ENCODE measurements around the gene GALNT5. TPM values are rescaled to one million over a fixed set of nuclear protein-coding genes. Genes with fewer than 3 reads are reported as not detected.
A peak's percentile ranks its signal among the peaks of the same experiment; 100 is the strongest.

Gene GALNT5
- total and polyA plus RNA-seq, 2 donors (not counting 1 experiment from before 2014, with no cell fraction given): 63.7 to 199 TPM

DNA sequence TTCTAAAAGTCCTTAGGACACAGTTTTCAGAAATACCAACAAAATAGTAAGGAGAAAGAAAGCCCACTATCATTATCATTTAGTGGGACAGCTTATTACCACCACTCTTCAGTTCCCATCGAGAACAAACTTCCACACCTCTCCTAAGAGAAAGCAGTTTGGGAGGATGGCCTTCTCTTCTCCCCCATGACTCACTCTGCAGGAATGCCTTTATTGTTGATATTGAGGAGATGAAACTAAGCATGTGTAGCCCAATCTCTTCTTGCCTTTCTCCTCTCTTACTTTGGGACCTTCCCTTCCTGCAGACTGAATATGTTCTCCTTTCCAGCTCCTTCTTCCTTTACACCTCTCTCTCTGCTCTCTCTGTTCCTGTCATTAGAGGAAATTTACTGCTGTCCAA, 98.1 kb downstream of the GALNT5 start:
- Histone ChIP-seq H4K20me1 (ENCODE audit: control insufficient read depth, extremely low read depth, insufficient read depth, low read length) (no peaks in the 10 kb centered on the region), H3K27me3 (ENCODE audit: control insufficient read depth, insufficient read depth, low read length) (no peaks in the 10 kb centered on the region), H3K4me2 (ENCODE audit: extremely low read depth, insufficient read depth, low read length) (no peak overlapping the region), H3K27ac (ENCODE audit: insufficient read depth, low read length) (no peak overlapping the region), H3K4me1 (ENCODE audit: control insufficient read depth, extremely low read depth, insufficient read depth, low read length) (no peaks in the 10 kb centered on the region), H2AFZ (ENCODE audit: low read length) (no peak overlapping the region), H3K79me2 (ENCODE audit: control insufficient read depth, insufficient read depth, low read length) (no peaks in the 10 kb centered on the region), H3K36me3 (ENCODE audit: control insufficient read depth, insufficient read depth, low read length) (no peaks in the 10 kb centered on the region), H3K9ac (ENCODE audit: insufficient read depth, low read length) (no peak overlapping the region), H3K4me3 (replicated peaks in 1 of 4; ENCODE audit: control extremely low read depth in 1 of 4, insufficient read depth in 1 of 4, low read depth in 3 of 4, low read length in 4 of 4) (no peak overlapping the region), H3K9me3 (ENCODE audit: control insufficient read depth, insufficient read depth, low read depth, low read length) (no peaks in the 10 kb centered on the region)
- peak; percentile 3 to 17 for DNase-seq (ENCODE audit: low read depth in 2 of 2)
- no peak for TF ChIP-seq EZH2 (IDR thresholded peaks at IDR 0.05; ENCODE audit: low read length, missing control alignments)
- TF ChIP-seq, protein P1, sequence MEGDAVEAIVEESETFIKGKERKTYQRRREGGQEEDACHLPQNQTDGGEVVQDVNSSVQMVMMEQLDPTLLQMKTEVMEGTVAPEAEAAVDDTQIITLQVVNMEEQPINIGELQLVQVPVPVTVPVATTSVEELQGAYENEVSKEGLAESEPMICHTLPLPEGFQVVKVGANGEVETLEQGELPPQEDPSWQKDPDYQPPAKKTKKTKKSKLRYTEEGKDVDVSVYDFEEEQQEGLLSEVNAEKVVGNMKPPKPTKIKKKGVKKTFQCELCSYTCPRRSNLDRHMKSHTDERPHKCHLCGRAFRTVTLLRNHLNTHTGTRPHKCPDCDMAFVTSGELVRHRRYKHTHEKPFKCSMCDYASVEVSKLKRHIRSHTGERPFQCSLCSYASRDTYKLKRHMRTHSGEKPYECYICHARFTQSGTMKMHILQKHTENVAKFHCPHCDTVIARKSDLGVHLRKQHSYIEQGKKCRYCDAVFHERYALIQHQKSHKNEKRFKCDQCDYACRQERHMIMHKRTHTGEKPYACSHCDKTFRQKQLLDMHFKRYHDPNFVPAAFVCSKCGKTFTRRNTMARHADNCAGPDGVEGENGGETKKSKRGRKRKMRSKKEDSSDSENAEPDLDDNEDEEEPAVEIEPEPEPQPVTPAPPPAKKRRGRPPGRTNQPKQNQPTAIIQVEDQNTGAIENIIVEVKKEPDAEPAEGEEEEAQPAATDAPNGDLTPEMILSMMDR (conservative IDR thresholded peaks at IDR 0.05 in 1 of 2, IDR thresholded peaks at IDR 0.05 in 1 of 2; ENCODE audit: low read depth in 1 of 2, low read length in 2 of 2): no peak

DNA sequence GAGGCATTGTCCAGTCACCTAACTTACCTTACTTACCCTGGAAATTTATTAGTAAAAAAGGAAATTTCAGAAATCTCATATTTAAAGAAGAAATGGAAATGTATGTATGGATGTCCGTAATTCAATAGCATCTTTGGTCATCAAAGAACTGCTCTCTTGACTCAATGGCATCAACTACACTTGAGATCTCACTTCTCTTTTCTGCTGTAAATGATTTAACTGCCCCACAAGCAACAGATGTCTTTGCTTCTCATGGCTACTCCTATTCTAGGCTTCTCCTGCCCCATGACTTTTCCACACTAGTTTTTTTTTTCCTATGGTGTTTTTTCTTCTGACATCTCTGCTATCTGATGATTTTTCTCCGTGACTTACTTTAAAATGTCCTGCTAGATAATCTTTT, 102.1 kb downstream of the GALNT5 start:
- H3K27ac ChIP-seq (ENCODE audit: insufficient read depth, low read length): no peak overlapping the region
- TF ChIP-seq EZH2 (IDR thresholded peaks at IDR 0.05; ENCODE audit: low read length, missing control alignments): no peak
- TF ChIP-seq, protein P1 (conservative IDR thresholded peaks at IDR 0.05 in 1 of 2, IDR thresholded peaks at IDR 0.05 in 1 of 2; ENCODE audit: low read depth in 1 of 2, low read length in 2 of 2): no peak
- no peaks in the 10 kb centered on the region for H3K4me1 ChIP-seq (ENCODE audit: control insufficient read depth, extremely low read depth, insufficient read depth, low read length)

DNA sequence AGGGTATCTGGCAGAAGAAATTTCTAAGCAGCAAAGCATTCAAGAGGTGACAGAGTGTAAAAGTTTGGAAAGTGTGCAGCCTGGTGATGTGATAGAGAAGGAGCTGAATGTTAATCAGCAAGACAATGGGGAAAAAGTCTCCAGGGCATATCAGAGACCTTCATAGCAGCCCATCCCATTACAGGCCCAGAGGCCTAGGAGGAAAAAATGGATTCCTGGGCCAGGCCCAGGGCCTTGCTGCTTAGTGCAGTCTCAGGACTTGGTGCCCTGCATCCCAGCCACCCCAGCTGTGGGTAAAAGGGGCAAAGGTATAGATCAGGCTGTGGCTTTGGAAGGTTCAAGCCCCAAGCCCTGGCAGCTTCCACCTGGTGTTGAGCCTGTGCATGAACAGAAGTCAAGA, 104.0 kb downstream of the GALNT5 start:
- Histone ChIP-seq H3K27ac (ENCODE audit: insufficient read depth, low read length) (no peak overlapping the region), H3K9me3 (ENCODE audit: control insufficient read depth, insufficient read depth, low read depth, low read length) (no peaks in the 10 kb centered on the region)
- no peak for TF ChIP-seq EZH2 (IDR thresholded peaks at IDR 0.05; ENCODE audit: low read length, missing control alignments)
- TF ChIP-seq, protein P1 (conservative IDR thresholded peaks at IDR 0.05 in 1 of 2, IDR thresholded peaks at IDR 0.05 in 1 of 2; ENCODE audit: low read depth in 1 of 2, low read length in 2 of 2): no peak

More for the DNA sequence above, 102.1 kb downstream of the GALNT5 start:
- Histone ChIP-seq H3K36me3 (ENCODE audit: control insufficient read depth, insufficient read depth, low read length) (no peaks in the 10 kb centered on the region), H3K4me2 (ENCODE audit: extremely low read depth, insufficient read depth, low read length) (no peak overlapping the region), H2AFZ (ENCODE audit: low read length) (no peak overlapping the region), H3K9me3 (ENCODE audit: control insufficient read depth, insufficient read depth, low read depth, low read length) (no peaks in the 10 kb centered on the region), H3K9ac (ENCODE audit: insufficient read depth, low read length) (no peak overlapping the region), H3K4me3 (replicated peaks in 1 of 4; ENCODE audit: control extremely low read depth in 1 of 4, insufficient read depth in 1 of 4, low read depth in 3 of 4, low read length in 4 of 4) (no peak overlapping the region), H3K27me3 (ENCODE audit: control insufficient read depth, insufficient read depth, low read length) (no peaks in the 10 kb centered on the region), H3K79me2 (ENCODE audit: control insufficient read depth, insufficient read depth, low read length) (no peaks in the 10 kb centered on the region), H4K20me1 (ENCODE audit: control insufficient read depth, extremely low read depth, insufficient read depth, low read length) (no peaks in the 10 kb centered on the region)
- no peak for DNase-seq (ENCODE audit: low read depth in 2 of 2)

More for the DNA sequence above, 104.0 kb downstream of the GALNT5 start:
- Histone ChIP-seq H3K36me3 (ENCODE audit: control insufficient read depth, insufficient read depth, low read length) (no peaks in the 10 kb centered on the region), H3K4me1 (ENCODE audit: control insufficient read depth, extremely low read depth, insufficient read depth, low read length) (no peaks in the 10 kb centered on the region), H3K9ac (ENCODE audit: insufficient read depth, low read length) (no peak overlapping the region), H4K20me1 (ENCODE audit: control insufficient read depth, extremely low read depth, insufficient read depth, low read length) (no peaks in the 10 kb centered on the region), H3K79me2 (ENCODE audit: control insufficient read depth, insufficient read depth, low read length) (no peaks in the 10 kb centered on the region), H3K4me3 (replicated peaks in 1 of 4; ENCODE audit: control extremely low read depth in 1 of 4, insufficient read depth in 1 of 4, low read depth in 3 of 4, low read length in 4 of 4) (no peak overlapping the region), H3K27me3 (ENCODE audit: control insufficient read depth, insufficient read depth, low read length) (no peaks in the 10 kb centered on the region), H3K4me2 (ENCODE audit: extremely low read depth, insufficient read depth, low read length) (no peak overlapping the region), H2AFZ (ENCODE audit: low read length) (no peak overlapping the region)
- DNase-seq (ENCODE audit: low read depth in 2 of 2): no peak
